IPS-18a (cell line): ENCODE data around the gene DMD.

Experiments
- H3K27ac ChIP-seq: one replicate; pipeline ENCODE4 v1.5.1; 2013; ENCODE audit warnings: low read length
- H3K27me3 ChIP-seq: one replicate; pipeline ENCODE4 v1.6.1; 2013; ENCODE audit warnings: mild to moderate bottlenecking, low read length; ENCODE audit not compliant: control insufficient read depth, insufficient read depth
- H3K36me3 ChIP-seq: one replicate; pipeline ENCODE4 v1.6.1; 2013; ENCODE audit warnings: low read depth, low read length; ENCODE audit not compliant: control insufficient read depth
- H3K4me1 ChIP-seq: one replicate; pipeline ENCODE4 v1.6.1; 2013; ENCODE audit warnings: low read depth, low read length; ENCODE audit not compliant: control insufficient read depth
- H3K4me3 ChIP-seq: one replicate; pipeline ENCODE4 v1.5.1; 2013; ENCODE audit warnings: low read length
- H3K9ac ChIP-seq: one replicate; pipeline ENCODE4 v1.6.1; 2013; ENCODE audit warnings: mild to moderate bottlenecking, low read length, moderate library complexity
- H3K9me3 ChIP-seq: one replicate; pipeline ENCODE4 v1.6.1; 2013; ENCODE audit warnings: low read depth, low read length; ENCODE audit not compliant: control insufficient read depth

The DMD gene

DNA sequence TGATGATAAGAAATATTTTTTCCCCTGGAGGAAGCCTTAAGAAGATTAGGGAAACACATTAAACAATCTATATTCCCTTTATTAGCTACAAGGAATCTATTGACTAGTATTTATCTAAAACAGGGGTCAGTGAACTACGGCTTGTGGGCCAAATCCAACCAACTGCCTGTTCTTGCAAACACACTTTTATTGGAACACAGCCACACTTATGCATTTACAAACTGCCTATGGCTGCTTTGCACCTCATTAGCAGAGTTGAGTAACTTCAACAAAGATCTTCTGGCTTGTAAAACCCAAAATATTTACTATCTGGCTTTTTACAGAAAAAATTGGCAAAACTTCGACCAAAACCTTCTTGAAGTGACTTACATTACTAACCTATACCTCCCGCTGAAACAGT, 1405.6 kb downstream of the DMD start:
- Histone ChIP-seq H3K9ac (no peak overlapping the region), H3K4me3 (no peak overlapping the region), H3K4me1 (no peaks in the 10 kb centered on the region), H3K27me3 (no peaks in the 10 kb centered on the region), H3K9me3 (peaks cover 24% of the 10 kb centered on the region), H3K36me3 (no peaks in the 10 kb centered on the region), H3K27ac (no peak overlapping the region)

DNA sequence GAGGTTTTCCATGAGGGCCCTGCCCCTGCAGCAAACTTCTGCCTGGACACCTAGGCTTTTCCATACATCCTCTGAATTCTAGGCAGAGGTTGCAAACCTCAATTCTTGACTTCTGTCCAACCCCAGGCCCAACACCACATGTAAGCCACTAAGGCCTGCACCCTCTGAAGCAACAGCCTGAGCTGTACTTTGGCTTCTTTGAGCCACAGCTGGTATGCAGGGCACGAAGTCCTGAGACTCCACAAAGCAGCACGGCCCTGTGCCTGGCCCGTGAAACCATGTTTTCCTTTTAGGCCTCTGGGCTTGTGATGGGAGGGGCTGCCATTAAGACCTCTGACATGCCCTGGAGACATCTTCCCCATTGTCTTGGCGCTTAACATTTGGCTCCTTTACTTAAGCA, 1411.1 kb downstream of the DMD start:
- H3K36me3 ChIP-seq, result no peaks in the 10 kb centered on the region
- H3K4me3 ChIP-seq, result no peak overlapping the region
- no peak overlapping the region for H3K27ac ChIP-seq
- no peaks in the 10 kb centered on the region for H3K4me1 ChIP-seq
- H3K27me3 ChIP-seq, result no peaks in the 10 kb centered on the region
- H3K9ac ChIP-seq, result no peak overlapping the region
- H3K9me3 ChIP-seq, result peaks cover 17% of the 10 kb centered on the region

DNA sequence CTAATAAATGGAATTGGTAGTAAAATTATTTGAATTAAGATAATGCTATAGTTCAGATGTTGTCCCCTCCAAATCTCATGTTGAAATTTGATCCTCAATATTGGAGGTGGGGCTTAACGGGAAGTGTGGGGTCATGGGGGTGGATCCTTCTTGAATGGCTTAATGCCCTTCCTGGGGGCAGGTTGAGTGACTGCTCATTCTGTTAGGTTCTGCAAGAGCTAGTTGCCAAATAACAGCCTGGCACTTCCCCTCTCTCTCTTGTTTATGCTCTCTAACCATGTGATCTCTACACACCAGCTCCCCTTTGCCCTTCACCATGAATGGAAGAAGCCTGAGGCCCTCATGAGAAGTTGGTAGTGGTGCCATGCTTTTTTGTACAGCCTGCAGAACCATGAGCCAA, 1414.7 kb downstream of the DMD start:
- no peak overlapping the region for H3K27ac ChIP-seq
- peaks cover 28% of the 10 kb centered on the region for H3K9me3 ChIP-seq
- no peak overlapping the region for H3K9ac ChIP-seq
- no peaks in the 10 kb centered on the region for H3K36me3 ChIP-seq
- no peaks in the 10 kb centered on the region for H3K27me3 ChIP-seq
- no peak overlapping the region for H3K4me3 ChIP-seq
- H3K4me1 ChIP-seq, result no peaks in the 10 kb centered on the region

DNA sequence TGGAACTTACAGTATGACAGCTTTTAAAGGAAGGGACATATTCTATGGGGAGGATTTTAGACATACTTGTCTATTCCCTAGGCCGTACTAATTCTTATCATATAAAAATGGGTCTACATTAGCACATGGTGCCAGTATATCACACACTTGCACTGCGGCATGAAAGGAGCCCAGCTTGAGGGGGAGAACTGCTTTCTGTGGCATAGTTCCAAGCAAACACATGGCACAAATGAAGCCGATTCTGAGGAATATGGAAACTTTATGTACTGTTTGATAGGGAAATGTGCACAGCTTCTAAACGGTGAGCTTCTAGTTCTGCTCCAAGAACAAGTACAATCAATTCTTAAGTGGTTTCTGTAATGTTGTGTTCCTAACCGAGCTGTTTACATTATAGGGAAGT, 1463.9 kb downstream of the DMD start:
- H3K9me3 ChIP-seq, result peaks cover 21% of the 10 kb centered on the region
- H3K27me3 ChIP-seq, result no peaks in the 10 kb centered on the region
- H3K4me1 ChIP-seq, result no peaks in the 10 kb centered on the region
- H3K27ac ChIP-seq, result no peak overlapping the region
- H3K4me3 ChIP-seq, result no peak overlapping the region
- H3K36me3 ChIP-seq, result no peaks in the 10 kb centered on the region
- H3K9ac ChIP-seq, result no peak overlapping the region

DNA sequence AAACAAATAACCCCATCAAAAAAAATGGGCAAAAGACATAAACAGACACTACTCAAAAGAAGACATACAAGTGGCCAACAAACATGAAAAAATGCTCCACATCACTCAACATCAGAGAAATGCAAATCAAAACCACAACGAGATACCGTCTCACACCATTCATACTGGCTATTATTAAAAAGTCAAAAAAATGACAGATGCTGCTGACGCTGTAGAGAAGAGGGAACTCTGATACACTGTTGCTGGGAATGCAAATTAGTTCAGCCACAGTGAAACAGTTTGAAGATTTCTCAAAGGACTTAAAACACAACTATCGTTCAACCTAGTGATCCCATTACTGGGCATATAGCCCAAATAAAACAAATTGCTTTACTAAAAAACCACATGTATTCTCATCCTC, 1468.3 kb downstream of the DMD start:
- peaks cover 26% of the 10 kb centered on the region for H3K9me3 ChIP-seq
- H3K27ac ChIP-seq, result no peak overlapping the region
- H3K4me3 ChIP-seq, result no peak overlapping the region
- no peaks in the 10 kb centered on the region for H3K36me3 ChIP-seq
- no peak overlapping the region for H3K9ac ChIP-seq
- H3K27me3 ChIP-seq, result no peaks in the 10 kb centered on the region
- H3K4me1 ChIP-seq, result no peaks in the 10 kb centered on the region

DNA sequence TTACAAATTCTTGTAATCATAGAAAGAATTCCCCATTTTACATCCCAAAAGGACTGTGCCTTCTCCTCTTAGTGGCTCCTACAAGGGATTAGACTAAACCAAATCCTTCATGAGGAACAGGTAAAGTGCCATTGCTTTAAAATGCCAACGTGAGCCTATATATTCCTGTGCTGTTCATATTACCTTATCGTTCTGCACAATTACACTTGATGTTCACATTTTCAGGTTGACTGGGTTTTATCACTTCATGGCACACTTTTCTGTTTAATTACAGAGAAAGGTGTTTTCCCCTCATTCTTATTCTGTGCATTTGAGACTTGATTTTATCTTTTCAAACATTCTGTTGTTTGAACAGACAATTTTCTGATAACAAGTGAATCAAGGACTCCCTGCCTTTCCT, 1493.9 kb downstream of the DMD start:
- no peak overlapping the region for H3K27ac ChIP-seq
- H3K4me3 ChIP-seq, result no peak overlapping the region
- peaks cover 13% of the 10 kb centered on the region for H3K9me3 ChIP-seq
- H3K27me3 ChIP-seq, result no peaks in the 10 kb centered on the region
- no peaks in the 10 kb centered on the region for H3K4me1 ChIP-seq
- no peak overlapping the region for H3K9ac ChIP-seq
- no peaks in the 10 kb centered on the region for H3K36me3 ChIP-seq

DNA sequence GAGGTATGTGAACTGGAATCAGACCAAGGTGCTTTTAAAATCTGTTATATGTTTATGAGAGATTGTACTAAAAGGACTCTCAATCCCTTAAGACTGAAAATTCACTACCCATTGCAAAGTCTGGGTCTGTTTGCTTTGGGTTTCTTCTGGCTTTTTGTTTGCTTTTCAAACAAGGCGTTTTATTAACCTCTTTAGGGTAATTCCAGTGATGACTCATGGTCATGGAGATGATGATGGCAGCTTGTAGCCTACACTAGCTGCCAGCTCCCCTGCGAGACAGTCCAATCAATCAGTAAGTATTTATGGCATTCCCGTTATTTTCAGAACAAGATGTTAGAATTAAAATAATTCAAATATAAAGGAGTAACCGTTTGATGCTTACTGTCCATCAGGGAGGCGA, 1495.7 kb downstream of the DMD start:
- H3K9me3 ChIP-seq, result peaks cover 13% of the 10 kb centered on the region
- no peak overlapping the region for H3K9ac ChIP-seq
- no peak overlapping the region for H3K4me3 ChIP-seq
- no peaks in the 10 kb centered on the region for H3K36me3 ChIP-seq
- no peak overlapping the region for H3K27ac ChIP-seq
- H3K4me1 ChIP-seq, result no peaks in the 10 kb centered on the region
- H3K27me3 ChIP-seq, result no peaks in the 10 kb centered on the region

DNA sequence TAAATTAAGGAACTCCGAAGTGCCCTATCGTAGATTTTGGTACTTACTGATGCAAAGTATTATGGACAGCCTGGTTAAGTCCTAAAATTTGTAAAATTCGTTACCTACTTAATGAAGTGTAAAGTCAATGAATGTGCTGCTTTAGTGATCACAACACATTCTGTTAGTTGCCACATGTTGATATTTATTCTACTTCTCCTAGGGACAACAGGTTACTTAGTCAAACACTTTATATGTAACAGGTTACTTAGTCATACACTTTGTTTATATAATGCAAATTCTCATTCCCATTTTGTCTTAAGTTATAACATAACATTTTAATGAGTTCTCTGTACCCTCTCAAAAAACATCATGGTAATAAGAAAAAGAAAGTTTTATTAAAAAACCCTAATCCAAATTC, 1496.6 kb downstream of the DMD start:
- H3K9me3 ChIP-seq, result peaks cover 9% of the 10 kb centered on the region
- no peaks in the 10 kb centered on the region for H3K27me3 ChIP-seq

DNA sequence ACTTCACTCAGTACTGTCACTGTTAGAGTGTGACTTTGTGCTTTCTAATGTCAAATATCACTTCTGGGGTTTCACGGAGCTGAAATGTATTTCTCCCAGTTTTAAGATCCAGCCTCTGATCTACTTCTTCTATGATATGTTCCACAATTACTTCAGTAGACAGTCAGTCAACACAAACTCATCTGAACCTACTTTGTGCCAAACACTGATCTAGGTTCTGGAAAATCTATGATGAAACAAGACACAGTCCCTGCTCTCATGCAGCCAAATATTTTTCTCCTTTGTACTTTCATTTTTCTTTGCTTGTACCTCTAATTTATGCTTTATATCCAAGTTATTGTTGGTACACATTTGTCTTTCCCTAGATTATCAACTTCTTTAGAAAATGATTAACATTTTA, 1498.2 kb downstream of the DMD start:
- Histone ChIP-seq H3K27ac (no peak overlapping the region), H3K27me3 (no peaks in the 10 kb centered on the region)

More for the DNA sequence above, 1496.6 kb downstream of the DMD start:
- no peak overlapping the region for H3K9ac ChIP-seq
- no peaks in the 10 kb centered on the region for H3K36me3 ChIP-seq
- no peaks in the 10 kb centered on the region for H3K4me1 ChIP-seq
- no peak overlapping the region for H3K4me3 ChIP-seq
- H3K27ac ChIP-seq, result no peak overlapping the region

DNA sequence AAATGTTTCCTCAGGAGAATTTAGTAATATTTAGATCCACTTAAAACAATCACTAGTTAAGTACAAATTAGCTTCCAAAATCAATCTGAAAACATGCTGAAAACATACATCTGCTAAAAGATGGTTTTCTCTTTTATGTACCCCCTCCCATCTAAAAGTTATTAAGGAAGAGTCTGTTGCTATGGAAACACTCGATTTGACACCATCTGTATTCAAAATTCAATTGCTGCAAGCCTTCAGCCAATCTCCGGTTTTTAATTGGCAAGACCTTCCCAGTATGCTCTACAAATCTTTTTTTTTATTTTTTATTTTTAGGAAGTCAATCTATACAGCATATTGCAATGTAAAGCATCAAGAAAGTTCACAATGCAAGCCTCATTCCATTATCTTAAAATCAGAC, 1500.2 kb downstream of the DMD start:
- Histone ChIP-seq H3K9ac (no peak overlapping the region), H3K36me3 (no peaks in the 10 kb centered on the region), H3K4me3 (no peak overlapping the region), H3K27me3 (no peaks in the 10 kb centered on the region), H3K9me3 (peaks cover 5% of the 10 kb centered on the region), H3K27ac (no peak overlapping the region), H3K4me1 (no peaks in the 10 kb centered on the region)

More for the DNA sequence above, 1498.2 kb downstream of the DMD start:
- H3K4me1 ChIP-seq, result no peaks in the 10 kb centered on the region
- no peaks in the 10 kb centered on the region for H3K36me3 ChIP-seq
- peaks cover 9% of the 10 kb centered on the region for H3K9me3 ChIP-seq
- no peak overlapping the region for H3K9ac ChIP-seq
- H3K4me3 ChIP-seq, result no peak overlapping the region

DNA sequence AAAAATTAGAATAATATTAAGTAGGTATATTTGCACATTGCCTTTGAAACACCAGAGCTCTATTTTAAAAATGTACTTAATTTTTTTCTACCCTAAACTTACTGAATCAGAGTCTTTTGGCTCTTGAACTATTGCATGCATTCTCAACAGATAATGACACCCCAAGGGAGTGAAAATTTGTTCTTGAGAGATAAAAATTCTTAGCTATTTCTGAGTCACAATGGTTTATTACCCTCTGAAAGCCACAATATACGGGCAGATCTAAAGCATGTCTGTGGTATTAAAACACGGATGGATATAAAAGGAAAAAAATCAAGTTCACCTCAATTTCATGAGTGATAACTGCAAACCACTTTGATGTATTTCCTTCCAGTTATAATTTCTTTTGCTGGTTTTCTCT, 1503.2 kb downstream of the DMD start:
- Histone ChIP-seq H3K27me3 (no peaks in the 10 kb centered on the region), H3K9ac (no peak overlapping the region), H3K27ac (no peak overlapping the region), H3K9me3 (peaks cover 3% of the 10 kb centered on the region), H3K4me3 (no peak overlapping the region), H3K4me1 (no peaks in the 10 kb centered on the region), H3K36me3 (no peaks in the 10 kb centered on the region)

DNA sequence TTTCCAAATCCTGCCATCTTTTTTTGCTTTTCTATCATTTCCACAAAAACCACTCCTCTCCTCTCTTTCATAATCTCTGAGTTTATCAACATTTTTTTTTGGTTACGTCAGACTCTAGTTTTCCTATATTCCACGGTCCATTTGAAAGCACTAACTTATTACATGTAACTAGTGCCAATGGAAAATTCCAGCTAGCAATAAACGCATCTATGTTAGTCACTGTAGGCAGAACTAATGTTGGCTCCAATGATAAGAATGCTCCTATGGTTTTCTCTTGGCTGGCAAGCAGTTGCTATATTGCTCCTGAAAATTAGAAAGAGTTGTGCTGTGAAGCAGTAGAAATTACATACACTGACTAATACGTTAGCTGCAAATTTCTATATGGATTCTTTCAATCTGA, 1504.9 kb downstream of the DMD start:
- Histone ChIP-seq H3K27me3 (no peaks in the 10 kb centered on the region), H3K9me3 (no peaks in the 10 kb centered on the region), H3K4me1 (no peaks in the 10 kb centered on the region), H3K9ac (no peak overlapping the region), H3K27ac (no peak overlapping the region), H3K4me3 (no peak overlapping the region), H3K36me3 (no peaks in the 10 kb centered on the region)
